ENCODE measurements around the gene TGFB2.

TGFB2 gene

GRCh38 chr1:218481116-218481775, 136.1 kb downstream of the TGFB2 start:
- no peak for TF ChIP-seq MAX (IDR thresholded peaks at IDR 0.05)
- no peak for TF ChIP-seq CEBPB (IDR thresholded peaks at IDR 0.05)
- no peak for TF ChIP-seq NFIC (IDR thresholded peaks at IDR 0.05)
- no peak for TF ChIP-seq TCF12 (IDR thresholded peaks at IDR 0.05; ENCODE audit: low read depth)
- TF ChIP-seq FOXM1 (IDR thresholded peaks at IDR 0.05; ENCODE audit: borderline replicate concordance, low read depth), result no peak
- TF ChIP-seq RAD21 (IDR thresholded peaks at IDR 0.05; ENCODE audit: low read depth), result no peak
- TF ChIP-seq USF1 (IDR thresholded peaks at IDR 0.05), result no peak
- TF ChIP-seq TAF1 (IDR thresholded peaks at IDR 0.05; ENCODE audit: low read depth), result no peak
- TF ChIP-seq EGR1 (IDR thresholded peaks at IDR 0.05), result no peak
- TF ChIP-seq CREB1 (IDR thresholded peaks at IDR 0.05; ENCODE audit: low read depth), result no peak
- TF ChIP-seq ZBTB7A (IDR thresholded peaks at IDR 0.05; ENCODE audit: low read depth), result no peak

GRCh38 chr1:218482683-218483082, 137.5 kb downstream of the TGFB2 start:
- TF ChIP-seq TEAD4 (IDR thresholded peaks at IDR 0.05) (no peak), NFIC (IDR thresholded peaks at IDR 0.05) (no peak), TCF12 (IDR thresholded peaks at IDR 0.05; ENCODE audit: low read depth) (no peak), TAF1 (IDR thresholded peaks at IDR 0.05; ENCODE audit: low read depth) (no peak), EP300 (IDR thresholded peaks at IDR 0.05; ENCODE audit: borderline replicate concordance) (no peak), ZBTB7A (IDR thresholded peaks at IDR 0.05; ENCODE audit: low read depth) (no peak), MAX (IDR thresholded peaks at IDR 0.05) (no peak), YY1 (IDR thresholded peaks at IDR 0.05; ENCODE audit: low read depth) (no peak), USF1 (IDR thresholded peaks at IDR 0.05) (no peak), CREB1 (IDR thresholded peaks at IDR 0.05; ENCODE audit: low read depth) (no peak), RAD21 (IDR thresholded peaks at IDR 0.05; ENCODE audit: low read depth) (no peak), CEBPB (IDR thresholded peaks at IDR 0.05) (no peak), FOXM1 (IDR thresholded peaks at IDR 0.05; ENCODE audit: borderline replicate concordance, low read depth) (no peak), REST (IDR thresholded peaks at IDR 0.05; ENCODE audit: low read depth) (no peak), EGR1 (IDR thresholded peaks at IDR 0.05) (no peak)

- TF ChIP-seq EP300 (IDR thresholded peaks at IDR 0.05; ENCODE audit: borderline replicate concordance) (no peak), YY1 (IDR thresholded peaks at IDR 0.05; ENCODE audit: low read depth) (no peak), CEBPB (IDR thresholded peaks at IDR 0.05) (no peak), MAX (IDR thresholded peaks at IDR 0.05) (no peak), EGR1 (IDR thresholded peaks at IDR 0.05) (no peak), USF1 (IDR thresholded peaks at IDR 0.05) (no peak), NFIC (IDR thresholded peaks at IDR 0.05) (no peak)
These were observed 140.2 kb downstream of the TGFB2 start for GRCh38 chr1:218485241-218485928.

- TF ChIP-seq CREB1 (IDR thresholded peaks at IDR 0.05; ENCODE audit: low read depth), result no peak
- TF ChIP-seq TAF1 (IDR thresholded peaks at IDR 0.05; ENCODE audit: low read depth), result no peak
- no peak for TF ChIP-seq CEBPB (IDR thresholded peaks at IDR 0.05)
- TF ChIP-seq YY1 (IDR thresholded peaks at IDR 0.05; ENCODE audit: low read depth), result no peak
- no peak for TF ChIP-seq REST (IDR thresholded peaks at IDR 0.05; ENCODE audit: low read depth)
- TF ChIP-seq ZBTB7A (IDR thresholded peaks at IDR 0.05; ENCODE audit: low read depth), result no peak
- no peak for TF ChIP-seq FOXM1 (IDR thresholded peaks at IDR 0.05; ENCODE audit: borderline replicate concordance, low read depth)
- no peak for TF ChIP-seq TCF12 (IDR thresholded peaks at IDR 0.05; ENCODE audit: low read depth)
- no peak for TF ChIP-seq EGR1 (IDR thresholded peaks at IDR 0.05)
- no peak for TF ChIP-seq NFIC (IDR thresholded peaks at IDR 0.05)
- no peak for TF ChIP-seq RAD21 (IDR thresholded peaks at IDR 0.05; ENCODE audit: low read depth)
- no peak for TF ChIP-seq TEAD4 (IDR thresholded peaks at IDR 0.05)
These were observed 143.4 kb downstream of the TGFB2 start for GRCh38 chr1:218488531-218488930.

GRCh38 chr1:218488986-218489385, 143.8 kb downstream of the TGFB2 start:
- TF ChIP-seq NFIC (IDR thresholded peaks at IDR 0.05) (peak; percentile 61), TAF1 (IDR thresholded peaks at IDR 0.05; ENCODE audit: low read depth) (no peak), CREB1 (IDR thresholded peaks at IDR 0.05; ENCODE audit: low read depth) (no peak), MAX (IDR thresholded peaks at IDR 0.05) (0 out of 2 replicates have a peak, but pooled peaks have one; percentile 26), EGR1 (IDR thresholded peaks at IDR 0.05) (no peak), REST (IDR thresholded peaks at IDR 0.05; ENCODE audit: low read depth) (no peak), EP300 (IDR thresholded peaks at IDR 0.05; ENCODE audit: borderline replicate concordance) (peak; percentile 91), TEAD4 (IDR thresholded peaks at IDR 0.05) (peak; percentile 86), TCF12 (IDR thresholded peaks at IDR 0.05; ENCODE audit: low read depth) (peak; percentile 80), CEBPB (IDR thresholded peaks at IDR 0.05) (peak; percentile 49; the same call in 1 of the 2 replicates), USF1 (IDR thresholded peaks at IDR 0.05) (no peak), FOXM1 (IDR thresholded peaks at IDR 0.05; ENCODE audit: borderline replicate concordance, low read depth) (peak; percentile 80)

All from Ishikawa (cell line).